OCI-LY3 (cell line): ENCODE data around the gene FGF10.

ENCODE experiments used
- H2AFZ ChIP-seq: fragments of 200-600, 300-600 bp; shearing (Covaris generic); 2 replicates; pipeline ENCODE4 v1.6.0; 2014; ENCODE audit warnings: antibody characterized with exemption, low read depth, low read length
- H3K27ac ChIP-seq: fragments of 200-600, 300-600 bp; sonication (generic); 2 replicates; pipeline ENCODE4 v1.5.1; 2014; ENCODE audit warnings: mild to moderate bottlenecking, low read length, moderate library complexity, mixed read lengths
- H3K27me3 ChIP-seq: fragments of 200-600, 300-600 bp; sonication (generic); 2 replicates; pipeline ENCODE4 v1.6.1; 2014; ENCODE audit warnings: low read depth, low read length, mixed read lengths
- H3K36me3 ChIP-seq: fragments of 200-600, 300-600 bp; sonication (generic); replicated peaks from 2 replicates; pipeline ENCODE3; 2014; ENCODE audit warnings: low read depth, low read length, mixed read lengths
- H3K4me1 ChIP-seq: fragments of 300-600, 200-600 bp; sonication (generic); 2 replicates; pipeline ENCODE4 v1.6.1; 2014; ENCODE audit warnings: low read length, mixed read lengths
- H3K4me2 ChIP-seq: fragments of 200-600, 300-600 bp; sonication (generic); 2 replicates; pipeline ENCODE4 v1.6.1; 2014; ENCODE audit warnings: low read length, mixed read lengths
- H3K4me3 ChIP-seq: fragments of 300-600, 200-600 bp; sonication (generic); 2 replicates; pipeline ENCODE4 v1.5.1; 2014; ENCODE audit warnings: antibody characterized with exemption, mild to moderate bottlenecking, low read length, moderate library complexity
- H3K79me2 ChIP-seq: fragments of 300-600, 200-600 bp; shearing (Covaris generic); 2 replicates; pipeline ENCODE4 v1.6.1; 2014; ENCODE audit warnings: mild to moderate bottlenecking, low read length, mixed read lengths
- H3K9ac ChIP-seq: fragments of 300-600, 200-600 bp; shearing (Covaris generic); 2 replicates; pipeline ENCODE4 v1.6.0; 2014; ENCODE audit warnings: mild to moderate bottlenecking, low read length, moderate library complexity
- H3K9me3 ChIP-seq: fragments of 200-600, 300-600 bp; shearing (Covaris generic); 2 replicates; pipeline ENCODE4 v1.6.1; 2014; ENCODE audit warnings: low read length, mixed read lengths; ENCODE audit not compliant: insufficient read depth
- H4K20me1 ChIP-seq: fragments of 200-600, 300-600 bp; sonication (generic); 2 replicates; pipeline ENCODE4 v1.6.1; 2016; ENCODE audit warnings: low read length, mixed read lengths; ENCODE audit not compliant: insufficient read depth
- EZH2phosphoT487 ChIP-seq: fragments of 200-600 bp; shearing (Covaris generic); IDR thresholded peaks from 2 replicates; pipeline ENCODE4 v1.6.1; 2018; ENCODE audit warnings: antibody characterized with exemption, mixed run types, low read depth
- TF ChIP-seq, protein P1 (sequence below): fragments of 200-600, 300-600 bp; sonication (generic); IDR thresholded peaks from 2 replicates; pipeline ENCODE4 v1.5.1; 2014; ENCODE audit warnings: antibody characterized with exemption, low read length, low read depth

FGF10 gene

DNA sequence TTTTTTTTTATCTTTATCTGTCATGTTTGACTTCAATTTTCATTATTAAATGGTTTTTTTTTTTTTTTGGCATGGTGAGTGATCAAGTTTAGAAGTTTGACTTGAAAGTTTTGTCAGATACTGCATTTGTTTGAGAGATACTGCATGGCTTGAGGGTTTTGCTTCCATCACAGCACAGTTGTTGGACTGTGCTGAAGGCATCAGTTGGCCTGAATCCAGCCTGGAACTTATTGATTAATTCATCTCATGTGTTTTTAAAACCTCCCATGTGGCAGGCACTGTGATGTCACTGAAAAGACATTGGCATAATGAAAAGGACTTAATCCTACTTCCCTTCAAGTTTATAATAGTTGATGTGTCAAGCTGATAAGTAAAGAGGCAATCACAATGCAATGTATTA is 128.4 kb downstream of the FGF10 start:
- Histone ChIP-seq H2AFZ (no peak overlapping the region), H3K4me2 (peak overlapping the region; percentile 30), H3K27me3 (no peaks in the 10 kb centered on the region), H3K4me3 (no peak overlapping the region), H3K36me3 (peaks cover 3% of the 10 kb centered on the region), H3K4me1 (peaks cover 38% of the 10 kb centered on the region), H4K20me1 (no peaks in the 10 kb centered on the region), H3K79me2 (no peaks in the 10 kb centered on the region), H3K9ac (no peak overlapping the region), H3K27ac (peak overlapping the region; percentile 57), H3K9me3 (no peaks in the 10 kb centered on the region)
- TF ChIP-seq, protein P1, sequence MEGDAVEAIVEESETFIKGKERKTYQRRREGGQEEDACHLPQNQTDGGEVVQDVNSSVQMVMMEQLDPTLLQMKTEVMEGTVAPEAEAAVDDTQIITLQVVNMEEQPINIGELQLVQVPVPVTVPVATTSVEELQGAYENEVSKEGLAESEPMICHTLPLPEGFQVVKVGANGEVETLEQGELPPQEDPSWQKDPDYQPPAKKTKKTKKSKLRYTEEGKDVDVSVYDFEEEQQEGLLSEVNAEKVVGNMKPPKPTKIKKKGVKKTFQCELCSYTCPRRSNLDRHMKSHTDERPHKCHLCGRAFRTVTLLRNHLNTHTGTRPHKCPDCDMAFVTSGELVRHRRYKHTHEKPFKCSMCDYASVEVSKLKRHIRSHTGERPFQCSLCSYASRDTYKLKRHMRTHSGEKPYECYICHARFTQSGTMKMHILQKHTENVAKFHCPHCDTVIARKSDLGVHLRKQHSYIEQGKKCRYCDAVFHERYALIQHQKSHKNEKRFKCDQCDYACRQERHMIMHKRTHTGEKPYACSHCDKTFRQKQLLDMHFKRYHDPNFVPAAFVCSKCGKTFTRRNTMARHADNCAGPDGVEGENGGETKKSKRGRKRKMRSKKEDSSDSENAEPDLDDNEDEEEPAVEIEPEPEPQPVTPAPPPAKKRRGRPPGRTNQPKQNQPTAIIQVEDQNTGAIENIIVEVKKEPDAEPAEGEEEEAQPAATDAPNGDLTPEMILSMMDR = no peak
- TF ChIP-seq EZH2phosphoT487 = no peak

DNA sequence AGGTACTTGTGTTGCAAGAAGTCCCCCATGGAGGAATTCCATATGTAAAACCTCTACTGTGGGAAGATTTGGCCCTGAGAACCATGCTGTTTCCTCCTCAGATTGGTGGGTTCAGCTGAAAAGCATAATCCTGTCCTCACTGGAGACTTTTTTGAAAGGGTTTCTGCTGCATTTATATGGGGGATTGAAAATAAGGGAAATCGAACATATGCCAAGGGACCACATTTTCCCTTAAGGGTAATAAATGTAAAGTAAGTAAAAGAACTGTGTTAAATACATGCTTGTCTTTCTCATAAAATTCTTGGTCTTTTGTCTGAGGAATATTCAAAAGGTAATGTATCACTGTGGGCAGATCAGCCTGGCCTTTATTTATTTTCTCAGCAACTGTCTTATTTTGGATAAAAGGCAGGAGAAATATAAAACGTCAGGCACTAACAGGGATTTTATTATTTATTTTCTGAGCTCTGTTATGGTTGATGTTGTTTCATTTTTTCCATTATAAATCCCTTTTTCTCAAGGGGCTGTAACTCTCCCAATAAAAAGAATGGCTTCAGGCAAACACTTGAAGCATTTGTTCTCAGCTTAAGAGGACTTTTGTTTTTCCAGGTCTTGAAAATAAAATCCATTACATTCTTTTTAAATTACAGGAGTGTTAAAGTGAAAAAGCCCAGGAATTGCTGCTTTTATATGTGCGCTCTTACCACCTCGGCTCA is 131.4 kb downstream of the FGF10 start:
- Histone ChIP-seq H3K9me3 (no peaks in the 10 kb centered on the region), H3K9ac (no peak overlapping the region), H3K4me1 (peaks cover 27% of the 10 kb centered on the region), H3K27ac (no peak overlapping the region), H3K36me3 (peaks cover 3% of the 10 kb centered on the region), H3K4me2 (no peak overlapping the region), H3K79me2 (no peaks in the 10 kb centered on the region), H3K27me3 (no peaks in the 10 kb centered on the region), H4K20me1 (no peaks in the 10 kb centered on the region), H3K4me3 (no peak overlapping the region), H2AFZ (no peak overlapping the region)
- TF ChIP-seq EZH2phosphoT487 = no peak
- TF ChIP-seq, protein P1 = no peak

DNA sequence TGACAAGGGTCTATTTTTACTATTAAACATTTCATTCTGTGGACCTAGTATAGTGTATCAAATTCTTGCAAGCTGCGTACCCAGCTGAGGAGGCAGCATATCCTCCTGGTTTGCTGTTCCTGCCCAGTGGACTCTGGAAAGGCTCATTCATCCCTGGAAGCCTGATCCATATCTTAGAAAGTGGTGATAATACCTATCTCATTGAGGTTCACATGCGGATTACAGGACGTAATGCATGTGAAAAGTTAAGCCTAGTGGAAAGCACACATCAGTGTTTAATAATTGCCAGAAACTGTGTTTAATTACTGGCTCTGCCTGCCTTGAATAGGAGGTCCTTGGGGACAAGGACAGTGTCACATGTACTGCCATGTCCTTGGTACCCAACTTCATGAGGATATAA is 132.0 kb downstream of the FGF10 start:
- Histone ChIP-seq H4K20me1 (no peaks in the 10 kb centered on the region), H2AFZ (no peak overlapping the region), H3K4me2 (no peak overlapping the region), H3K27ac (no peak overlapping the region), H3K4me3 (no peak overlapping the region), H3K36me3 (peaks cover 3% of the 10 kb centered on the region), H3K4me1 (peaks cover 21% of the 10 kb centered on the region), H3K9me3 (no peaks in the 10 kb centered on the region), H3K27me3 (no peaks in the 10 kb centered on the region), H3K79me2 (no peaks in the 10 kb centered on the region), H3K9ac (no peak overlapping the region)
- TF ChIP-seq, protein P1 = no peak
- no peak for TF ChIP-seq EZH2phosphoT487
